ENCODE data around the gene RBM33.

DNA sequence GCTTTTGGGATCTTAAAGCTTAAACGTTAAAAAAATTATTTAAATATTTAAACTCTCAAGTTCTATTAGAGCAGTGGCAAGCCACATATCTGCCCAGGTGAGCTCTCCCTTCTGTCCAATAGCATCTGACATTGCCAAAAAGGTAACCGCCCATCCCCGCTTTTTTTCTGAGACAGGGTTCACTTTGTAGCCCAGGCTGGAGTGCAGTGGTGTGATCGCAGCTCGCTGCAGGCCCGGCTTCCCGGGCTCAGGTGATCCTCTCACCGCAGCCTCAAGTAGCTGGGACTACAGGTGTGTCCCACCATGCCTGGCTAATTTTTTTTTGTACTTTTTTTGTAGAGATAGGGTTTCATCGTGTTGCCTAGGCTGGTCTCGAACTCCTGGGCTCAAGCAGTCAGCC, 83.2 kb downstream of the RBM33 start:
- TF ChIP-seq EZH2phosphoT487 (IDR thresholded peaks at IDR 0.05; ENCODE audit: insufficient read depth, low read depth) (no peak), EZH2 (IDR thresholded peaks at IDR 0.05; ENCODE audit: insufficient read depth, poor library complexity, severe bottlenecking) (no peak)
